KMS-11 (cell line): Measurements from ENCODE around the gene OPRM1.

ENCODE experiments used
- H2AFZ ChIP-seq: fragments of 200-600 bp; sonication (generic); 2 replicates; pipeline ENCODE4 v1.6.1; 2016; ENCODE audit warnings: antibody characterized with exemption, mixed run types, low read depth
- H3K27ac ChIP-seq: fragments of 200-600 bp; sonication (generic); 2 replicates; pipeline ENCODE4 v1.6.1; 2016; ENCODE audit warnings: mild to moderate bottlenecking, mixed run types
- H3K27me3 ChIP-seq: fragments of 200-600 bp; sonication (generic); 2 replicates; pipeline ENCODE4 v1.6.1; 2017; ENCODE audit warnings: mild to moderate bottlenecking, low read depth, mixed run types, moderate library complexity; ENCODE audit not compliant: insufficient read depth
- H3K36me3 ChIP-seq: fragments of 200-600 bp; sonication (generic); 2 replicates; pipeline ENCODE4 v1.6.1; 2017; ENCODE audit warnings: mild to moderate bottlenecking, mixed run types; ENCODE audit not compliant: insufficient read depth
- H3K4me1 ChIP-seq: fragments of 200-600 bp; sonication (generic); 2 replicates; pipeline ENCODE4 v1.6.1; 2016; ENCODE audit warnings: mild to moderate bottlenecking, low read depth, mixed run types; ENCODE audit not compliant: poor library complexity, severe bottlenecking
- H3K4me2 ChIP-seq: fragments of 200-600 bp; sonication (generic); 2 replicates; pipeline ENCODE4 v1.7.0; 2016; ENCODE audit warnings: mild to moderate bottlenecking, mixed run types
- H3K4me3 ChIP-seq: fragments of 200-600 bp; sonication (generic); IDR thresholded peaks from 2 replicates; pipeline ENCODE4 v1.6.1; 2017; ENCODE audit warnings: low read depth, low read length, mixed read lengths; ENCODE audit not compliant: insufficient read depth
- H3K79me2 ChIP-seq: fragments of 200-600 bp; sonication (generic); 2 replicates; pipeline ENCODE4 v1.6.1; 2016; ENCODE audit warnings: low read depth, mixed run types; ENCODE audit not compliant: insufficient read depth
- H3K9ac ChIP-seq: fragments of 200-600 bp; sonication (generic); 2 replicates; pipeline ENCODE4 v1.6.1; 2016; ENCODE audit warnings: mild to moderate bottlenecking, mixed run types
- H4K20me1 ChIP-seq: fragments of 200-600 bp; sonication (generic); 2 replicates; pipeline ENCODE4 v1.6.1; 2016; ENCODE audit warnings: mild to moderate bottlenecking, mixed run types; ENCODE audit not compliant: insufficient read depth
- TF ChIP-seq, protein P1 (sequence below): fragments of 200-600 bp; sonication (generic); conservative IDR thresholded peaks from 2 replicates; pipeline ENCODE4 v1.6.1; 2017; ENCODE audit warnings: low read depth, mild to moderate bottlenecking, antibody characterized with exemption, low read length, moderate library complexity, mixed read lengths

The OPRM1 gene

DNA sequence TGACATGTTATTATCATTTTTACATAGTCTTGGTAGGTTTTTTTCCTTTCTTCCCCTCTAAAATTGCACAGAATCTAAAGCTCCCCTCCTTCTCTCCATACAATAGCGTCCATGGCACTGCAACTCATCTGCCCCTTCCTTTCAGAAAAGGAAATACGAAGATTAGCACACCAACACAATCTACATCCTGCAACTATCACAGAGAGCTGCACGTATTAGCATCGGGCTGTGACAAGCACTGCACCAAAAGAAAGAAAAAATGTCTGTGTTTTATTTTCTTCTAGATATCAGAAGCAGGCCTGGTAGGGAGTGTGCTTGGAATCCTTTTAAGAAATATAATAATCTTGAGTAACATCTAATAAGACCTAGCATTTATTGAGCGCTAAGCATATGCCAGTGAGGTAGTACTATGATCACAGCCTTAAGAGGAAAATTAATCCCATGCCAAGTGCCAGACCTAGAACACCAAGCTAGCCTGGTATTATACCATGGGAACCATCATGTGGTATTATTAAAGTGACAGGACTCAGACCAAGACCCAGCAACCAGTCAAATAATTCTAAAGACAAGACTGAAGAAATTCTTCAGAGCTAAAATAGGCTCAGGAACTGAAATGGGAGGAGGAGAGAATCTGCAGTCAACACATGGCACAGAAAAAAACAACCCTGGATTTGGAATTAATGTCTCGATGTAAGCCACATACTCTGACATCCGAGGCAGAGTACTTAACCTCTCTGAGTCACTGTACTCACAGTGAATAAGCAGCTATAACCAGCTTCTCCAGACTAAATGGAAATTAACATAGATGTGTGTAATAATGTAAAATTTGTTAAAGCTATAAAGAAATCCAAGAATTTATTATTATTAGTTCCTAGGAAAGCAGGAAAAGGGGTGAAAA, 193.2 kb downstream of the OPRM1 start:
- TF ChIP-seq, protein P1, sequence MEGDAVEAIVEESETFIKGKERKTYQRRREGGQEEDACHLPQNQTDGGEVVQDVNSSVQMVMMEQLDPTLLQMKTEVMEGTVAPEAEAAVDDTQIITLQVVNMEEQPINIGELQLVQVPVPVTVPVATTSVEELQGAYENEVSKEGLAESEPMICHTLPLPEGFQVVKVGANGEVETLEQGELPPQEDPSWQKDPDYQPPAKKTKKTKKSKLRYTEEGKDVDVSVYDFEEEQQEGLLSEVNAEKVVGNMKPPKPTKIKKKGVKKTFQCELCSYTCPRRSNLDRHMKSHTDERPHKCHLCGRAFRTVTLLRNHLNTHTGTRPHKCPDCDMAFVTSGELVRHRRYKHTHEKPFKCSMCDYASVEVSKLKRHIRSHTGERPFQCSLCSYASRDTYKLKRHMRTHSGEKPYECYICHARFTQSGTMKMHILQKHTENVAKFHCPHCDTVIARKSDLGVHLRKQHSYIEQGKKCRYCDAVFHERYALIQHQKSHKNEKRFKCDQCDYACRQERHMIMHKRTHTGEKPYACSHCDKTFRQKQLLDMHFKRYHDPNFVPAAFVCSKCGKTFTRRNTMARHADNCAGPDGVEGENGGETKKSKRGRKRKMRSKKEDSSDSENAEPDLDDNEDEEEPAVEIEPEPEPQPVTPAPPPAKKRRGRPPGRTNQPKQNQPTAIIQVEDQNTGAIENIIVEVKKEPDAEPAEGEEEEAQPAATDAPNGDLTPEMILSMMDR = no peak

DNA sequence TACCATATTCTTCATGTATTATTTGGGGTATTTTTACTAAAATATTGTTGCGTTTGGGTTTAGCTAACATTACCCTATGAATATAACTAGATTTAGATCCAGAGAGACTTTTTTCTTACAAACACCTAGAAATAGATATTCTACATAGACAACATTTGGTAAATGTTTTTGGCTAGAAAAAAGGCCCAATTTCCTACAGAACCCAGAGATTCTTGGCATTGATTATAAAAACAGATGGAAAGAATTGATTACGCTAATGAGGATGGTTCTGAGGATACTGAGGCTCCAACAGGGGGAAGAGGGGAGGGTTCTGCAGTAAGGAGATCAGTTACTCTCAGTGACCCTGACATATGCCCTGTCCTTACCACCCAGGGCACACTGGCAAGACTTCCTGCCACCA, 194.3 kb downstream of the OPRM1 start:
- no peak overlapping the region for H3K9ac ChIP-seq
- no peak overlapping the region for H3K4me2 ChIP-seq

More for the DNA sequence above, 193.2 kb downstream of the OPRM1 start:
- H2AFZ ChIP-seq = no peak overlapping the region
- no peak overlapping the region for H3K9ac ChIP-seq
- H3K27ac ChIP-seq = no peak overlapping the region
- no peaks in the 10 kb centered on the region for H3K27me3 ChIP-seq
- no peaks in the 10 kb centered on the region for H3K36me3 ChIP-seq
- H3K4me1 ChIP-seq = no peaks in the 10 kb centered on the region
- H3K4me2 ChIP-seq = no peak overlapping the region
- H3K79me2 ChIP-seq = no peaks in the 10 kb centered on the region
- H4K20me1 ChIP-seq = no peaks in the 10 kb centered on the region
- no peak overlapping the region for H3K4me3 ChIP-seq

DNA sequence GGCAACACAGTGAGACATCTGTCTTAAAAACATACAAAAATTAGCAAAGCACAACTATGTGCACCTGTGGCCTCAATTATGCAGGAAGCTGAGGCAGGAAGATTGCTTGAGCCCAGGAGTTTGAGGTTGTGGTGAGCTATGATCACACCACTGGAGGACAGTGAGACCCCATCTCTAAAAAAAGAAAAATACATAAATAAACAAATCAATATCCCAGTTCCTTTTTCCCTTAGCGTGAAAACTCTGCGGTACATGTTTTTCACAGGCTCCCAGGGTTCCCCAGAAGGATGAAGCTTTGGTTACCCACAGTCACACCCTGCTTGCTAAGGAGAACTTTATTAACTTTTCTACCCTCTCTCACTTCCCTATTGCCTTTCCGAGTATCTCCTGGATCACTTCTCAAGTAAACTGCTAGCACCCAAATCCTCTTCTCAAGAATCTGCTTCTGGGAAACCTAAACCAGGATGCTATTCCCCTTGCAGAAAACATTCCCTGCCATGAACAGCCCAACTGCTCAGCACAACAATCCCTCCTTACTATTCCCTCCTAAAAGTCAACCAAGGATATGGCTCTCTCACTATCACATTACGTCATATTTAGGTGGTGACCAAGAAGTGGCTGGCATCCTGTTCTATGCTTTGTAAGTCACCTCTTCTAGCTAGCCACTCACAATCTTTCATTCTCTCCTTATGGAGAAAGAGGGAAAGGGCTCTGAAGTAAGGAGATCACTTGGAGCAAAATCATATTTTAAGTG, 195.2 kb downstream of the OPRM1 start:
- H3K9ac ChIP-seq = no peak overlapping the region
- no peak overlapping the region for H3K27ac ChIP-seq
- no peaks in the 10 kb centered on the region for H4K20me1 ChIP-seq
- H3K27me3 ChIP-seq = no peaks in the 10 kb centered on the region
- no peaks in the 10 kb centered on the region for H3K79me2 ChIP-seq
- H3K4me2 ChIP-seq = no peak overlapping the region
- H2AFZ ChIP-seq = no peak overlapping the region
- no peak overlapping the region for H3K4me3 ChIP-seq
- no peaks in the 10 kb centered on the region for H3K36me3 ChIP-seq
- TF ChIP-seq, protein P1 = no peak
- no peaks in the 10 kb centered on the region for H3K4me1 ChIP-seq

More for the DNA sequence above, 194.3 kb downstream of the OPRM1 start:
- no peak overlapping the region for H3K4me3 ChIP-seq
- no peak overlapping the region for H2AFZ ChIP-seq
- no peaks in the 10 kb centered on the region for H4K20me1 ChIP-seq
- H3K27ac ChIP-seq = no peak overlapping the region
- H3K36me3 ChIP-seq = no peaks in the 10 kb centered on the region
- H3K4me1 ChIP-seq = no peaks in the 10 kb centered on the region
- TF ChIP-seq, protein P1 = no peak
- no peaks in the 10 kb centered on the region for H3K27me3 ChIP-seq
- no peaks in the 10 kb centered on the region for H3K79me2 ChIP-seq

DNA sequence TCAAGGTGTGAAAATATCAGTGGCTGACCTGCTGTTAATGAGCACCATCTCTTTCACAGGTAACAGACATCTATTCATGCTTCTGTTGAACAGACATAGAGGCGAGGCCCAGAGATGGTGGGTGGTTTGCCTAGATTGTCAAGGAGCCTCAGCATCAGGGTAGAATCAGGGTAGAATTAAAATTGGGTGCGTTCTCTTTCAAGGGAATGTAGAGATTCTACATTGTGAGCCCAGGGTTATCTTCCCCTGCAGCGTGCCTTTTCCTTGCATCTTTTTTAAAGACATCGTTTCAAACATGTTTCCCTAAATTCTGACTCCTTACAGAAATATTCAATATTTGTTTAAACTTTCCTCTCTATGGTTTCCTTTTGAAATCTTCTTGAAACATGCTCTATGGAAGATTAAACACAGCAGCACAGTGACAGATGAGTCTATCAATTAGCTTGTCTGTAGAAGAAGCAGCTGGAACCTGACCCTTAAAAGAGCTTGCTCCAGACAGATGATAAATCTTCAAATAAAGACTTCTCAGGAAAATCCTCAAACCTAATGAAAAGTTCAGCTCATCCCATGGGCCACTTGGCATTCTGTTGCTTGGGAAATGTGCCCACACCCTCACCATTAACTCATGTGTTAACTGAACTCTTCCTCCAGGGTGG, 197.7 kb downstream of the OPRM1 start:
- Histone ChIP-seq H3K27ac (no peak overlapping the region), H3K27me3 (no peaks in the 10 kb centered on the region), H3K4me1 (no peaks in the 10 kb centered on the region), H2AFZ (no peak overlapping the region), H3K4me2 (no peak overlapping the region), H3K4me3 (no peak overlapping the region), H4K20me1 (no peaks in the 10 kb centered on the region), H3K79me2 (no peaks in the 10 kb centered on the region), H3K9ac (no peak overlapping the region), H3K36me3 (no peaks in the 10 kb centered on the region)
- TF ChIP-seq, protein P1 = no peak
